ENCODE results near the gene EEF1AKMT1. TPM values are rescaled to one million over a fixed set of nuclear protein-coding genes. Genes with fewer than 3 reads are reported as not detected.

Gene EEF1AKMT1
- total RNA-seq, 1 experiment from 2014 or later = 16.5 TPM

DNA sequence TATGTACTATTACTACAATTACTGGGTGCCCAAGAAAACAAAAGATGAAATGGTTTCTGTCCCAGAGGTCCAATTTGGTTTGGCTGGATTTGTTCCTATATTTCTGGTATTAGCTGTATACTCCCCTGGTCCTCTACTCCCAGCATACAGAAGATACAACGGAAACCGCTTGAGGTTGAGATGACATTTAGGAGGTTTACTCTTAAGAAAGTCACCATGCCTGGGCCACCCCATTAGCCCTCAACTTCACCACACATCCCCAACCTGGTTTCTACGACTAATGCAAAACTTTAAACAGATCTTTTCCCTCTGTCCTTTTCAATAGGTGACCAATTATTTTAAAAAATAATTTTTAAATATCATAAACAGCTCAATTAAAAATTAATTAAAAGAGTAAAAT lies 46.0 kb upstream of the EEF1AKMT1 start:
- H3K4me3 Mint-ChIP-seq (ENCODE audit: unreplicated experiment) = no peak overlapping the region
- peaks cover 15% of the 10 kb centered on the region for H3K4me1 Mint-ChIP-seq (ENCODE audit: insufficient read depth, unreplicated experiment)
- intact Hi-C loops (cut with micrococcal nuclease) = loop anchor here (10.0 kb wide), 1 partner anchor 465 kb away; no protein-coding TSS in a partner anchor
- BruUV-seq (replicated peaks) = no TSS peak
- H3K27ac Mint-ChIP-seq (ENCODE audit: low read depth, unreplicated experiment) = no peak overlapping the region
- ChIA-PET POLR2A (no interaction called here), CTCF (interaction anchor here (3.3 kb wide), 1 partner anchor 8 kb away, joined by 33 read pairs; no protein-coding TSS in a partner anchor)
- H3K27me3 Mint-ChIP-seq (ENCODE audit: insufficient read depth, unreplicated experiment) = no peaks in the 10 kb centered on the region
- TF ChIP-seq, protein P1, sequence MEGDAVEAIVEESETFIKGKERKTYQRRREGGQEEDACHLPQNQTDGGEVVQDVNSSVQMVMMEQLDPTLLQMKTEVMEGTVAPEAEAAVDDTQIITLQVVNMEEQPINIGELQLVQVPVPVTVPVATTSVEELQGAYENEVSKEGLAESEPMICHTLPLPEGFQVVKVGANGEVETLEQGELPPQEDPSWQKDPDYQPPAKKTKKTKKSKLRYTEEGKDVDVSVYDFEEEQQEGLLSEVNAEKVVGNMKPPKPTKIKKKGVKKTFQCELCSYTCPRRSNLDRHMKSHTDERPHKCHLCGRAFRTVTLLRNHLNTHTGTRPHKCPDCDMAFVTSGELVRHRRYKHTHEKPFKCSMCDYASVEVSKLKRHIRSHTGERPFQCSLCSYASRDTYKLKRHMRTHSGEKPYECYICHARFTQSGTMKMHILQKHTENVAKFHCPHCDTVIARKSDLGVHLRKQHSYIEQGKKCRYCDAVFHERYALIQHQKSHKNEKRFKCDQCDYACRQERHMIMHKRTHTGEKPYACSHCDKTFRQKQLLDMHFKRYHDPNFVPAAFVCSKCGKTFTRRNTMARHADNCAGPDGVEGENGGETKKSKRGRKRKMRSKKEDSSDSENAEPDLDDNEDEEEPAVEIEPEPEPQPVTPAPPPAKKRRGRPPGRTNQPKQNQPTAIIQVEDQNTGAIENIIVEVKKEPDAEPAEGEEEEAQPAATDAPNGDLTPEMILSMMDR (IDR thresholded peaks at IDR 0.05; ENCODE audit: unreplicated experiment) = no peak
- no peaks in the 10 kb centered on the region for H3K9me3 Mint-ChIP-seq (ENCODE audit: unreplicated experiment)
- H3K36me3 Mint-ChIP-seq (ENCODE audit: insufficient read depth, unreplicated experiment) = peaks cover 31% of the 10 kb centered on the region
- DNase-seq (ENCODE audit: unreplicated experiment) = no peak

DNA sequence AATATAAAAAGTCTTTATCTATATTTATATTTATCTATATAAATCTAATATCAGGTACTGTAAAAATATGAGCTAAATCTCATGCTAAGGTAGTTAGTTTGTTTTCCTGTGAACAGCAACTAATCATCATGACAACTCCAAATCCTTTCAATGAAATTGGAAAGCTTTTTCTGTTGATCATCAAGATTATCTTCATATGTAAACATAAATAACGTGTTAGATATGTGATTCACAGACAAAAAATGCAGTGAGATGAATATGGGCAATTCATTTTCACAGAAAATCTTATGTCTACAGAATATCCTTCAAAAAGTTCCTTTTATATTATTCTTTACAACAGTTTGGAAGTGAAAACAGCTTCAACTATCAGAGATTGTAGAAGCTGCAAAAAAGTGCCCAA lies 41.7 kb upstream of the EEF1AKMT1 start:
- Mint-ChIP-seq H3K36me3 (ENCODE audit: insufficient read depth, unreplicated experiment) (peaks cover 21% of the 10 kb centered on the region), H3K4me3 (ENCODE audit: unreplicated experiment) (no peak overlapping the region), H3K9me3 (ENCODE audit: unreplicated experiment) (no peaks in the 10 kb centered on the region), H3K27me3 (ENCODE audit: insufficient read depth, unreplicated experiment) (no peaks in the 10 kb centered on the region), H3K4me1 (ENCODE audit: insufficient read depth, unreplicated experiment) (peaks cover 43% of the 10 kb centered on the region), H3K27ac (ENCODE audit: low read depth, unreplicated experiment) (peak overlapping the region; percentile 94)
- no TSS peak for BruUV-seq (replicated peaks)
- CTCF ChIA-PET = interaction anchor here (0.6 to 3.3 kb wide), 8 partner anchors 12 to 618 kb away, joined by 3 to 51 read pairs (median 4); no protein-coding TSS in a partner anchor
- intact Hi-C loops (cut with micrococcal nuclease) = loop anchor here (10.0 kb wide), 1 partner anchor 461 kb away; no protein-coding TSS in a partner anchor
- POLR2A ChIA-PET = interaction anchor here (0.6 to 3.1 kb wide), 11 partner anchors 10 to 100 kb away, joined by 3 to 22 read pairs (median 3); partner anchors contain the start of genes EEF1AKMT1 and XPO4
- TF ChIP-seq, protein P1 (IDR thresholded peaks at IDR 0.05; ENCODE audit: unreplicated experiment) = no peak
- DNase-seq (ENCODE audit: unreplicated experiment) = no peak

DNA sequence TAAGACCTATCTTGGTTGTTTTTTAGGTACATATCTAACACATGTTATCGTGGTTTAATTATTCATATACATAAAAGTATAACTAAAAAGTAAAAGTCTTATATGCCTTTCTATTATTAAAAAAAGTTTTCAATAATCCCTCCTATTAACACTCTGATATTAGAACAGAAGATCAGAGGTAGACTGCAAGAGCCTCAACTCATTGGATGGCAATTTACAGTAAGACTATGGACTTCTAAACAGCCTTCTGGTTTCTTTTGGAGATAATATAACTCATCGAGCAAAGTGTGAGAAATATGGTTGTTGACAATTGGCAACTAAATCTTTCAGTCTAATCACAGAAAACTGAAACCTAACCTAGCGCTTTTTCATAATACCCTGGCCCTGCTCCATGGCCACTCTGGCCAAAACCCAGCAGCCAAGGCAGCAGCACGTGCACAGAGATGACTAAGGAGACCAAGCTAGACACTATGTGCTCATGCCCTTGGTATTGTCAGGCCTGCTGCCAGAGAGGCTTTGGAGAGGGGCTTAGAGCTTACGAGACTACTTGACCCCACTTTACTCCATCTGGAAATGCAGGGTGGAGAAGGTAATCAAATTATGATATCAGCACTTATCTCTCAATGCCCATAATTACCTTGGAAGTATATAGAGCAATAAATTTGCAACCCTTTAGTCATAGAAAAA lies 40.6 kb upstream of the EEF1AKMT1 start:
- no peaks in the 10 kb centered on the region for H3K27me3 Mint-ChIP-seq (ENCODE audit: insufficient read depth, unreplicated experiment)
- peaks cover 43% of the 10 kb centered on the region for H3K4me1 Mint-ChIP-seq (ENCODE audit: insufficient read depth, unreplicated experiment)
- CTCF ChIA-PET = interaction anchor here (0.5 to 3.3 kb wide), 6 partner anchors 13 to 546 kb away, joined by 3 to 51 read pairs (median 5); no protein-coding TSS in a partner anchor
- intact Hi-C loops (cut with micrococcal nuclease) = loop anchor here (5.0 to 10.0 kb wide), 2 partner anchors 37 to 460 kb away; no protein-coding TSS in a partner anchor
- no peaks in the 10 kb centered on the region for H3K9me3 Mint-ChIP-seq (ENCODE audit: unreplicated experiment)
- BruUV-seq (replicated peaks) = no TSS peak
- POLR2A ChIA-PET = interaction anchor here (0.5 to 3.1 kb wide), 19 partner anchors 11 to 951 kb away, joined by 3 to 22 read pairs (median 3); partner anchors contain the start of genes EEF1AKMT1, XPO4 and ZMYM5
- TF ChIP-seq, protein P1 (IDR thresholded peaks at IDR 0.05; ENCODE audit: unreplicated experiment) = no peak
- DNase-seq (ENCODE audit: unreplicated experiment) = peak; percentile 96
- peaks cover 21% of the 10 kb centered on the region for H3K36me3 Mint-ChIP-seq (ENCODE audit: insufficient read depth, unreplicated experiment)
- H3K4me3 Mint-ChIP-seq (ENCODE audit: unreplicated experiment) = peak overlapping the region; percentile 65
- H3K27ac Mint-ChIP-seq (ENCODE audit: low read depth, unreplicated experiment) = peak overlapping the region; percentile 94

DNA sequence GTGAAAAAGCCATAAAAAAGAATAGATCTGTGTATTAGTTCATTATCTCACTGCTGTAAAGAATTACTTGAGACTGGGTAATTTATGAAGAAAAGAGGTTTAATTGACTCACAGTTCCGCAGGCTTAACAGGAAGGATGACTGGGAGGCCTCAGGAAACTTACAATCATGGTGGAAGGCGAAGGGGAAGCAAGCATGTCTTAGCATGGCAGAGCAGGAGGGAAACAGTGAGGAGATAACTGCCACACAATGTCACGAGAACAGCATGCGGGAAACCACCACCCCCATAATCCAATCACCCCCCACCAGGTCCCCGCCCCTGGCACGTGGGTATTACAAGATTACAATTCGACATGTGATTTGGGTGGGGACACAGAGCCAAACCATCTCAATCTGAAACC lies 39.1 kb upstream of the EEF1AKMT1 start:
- H3K36me3 Mint-ChIP-seq (ENCODE audit: insufficient read depth, unreplicated experiment) = peaks cover 25% of the 10 kb centered on the region
- no peak for DNase-seq (ENCODE audit: unreplicated experiment)
- peaks cover 43% of the 10 kb centered on the region for H3K4me1 Mint-ChIP-seq (ENCODE audit: insufficient read depth, unreplicated experiment)
- H3K4me3 Mint-ChIP-seq (ENCODE audit: unreplicated experiment) = peak overlapping the region; percentile 65
- CTCF ChIA-PET = no interaction called here
- POLR2A ChIA-PET = interaction anchor here (1.1 kb wide), 1 partner anchor 13 kb away, joined by 3 read pairs; no protein-coding TSS in a partner anchor
- intact Hi-C loops (cut with micrococcal nuclease) = loop anchor here (5.0 to 10.0 kb wide), 2 partner anchors 36 to 458 kb away; no protein-coding TSS in a partner anchor
- no peaks in the 10 kb centered on the region for H3K27me3 Mint-ChIP-seq (ENCODE audit: insufficient read depth, unreplicated experiment)
- no peaks in the 10 kb centered on the region for H3K9me3 Mint-ChIP-seq (ENCODE audit: unreplicated experiment)
- H3K27ac Mint-ChIP-seq (ENCODE audit: low read depth, unreplicated experiment) = peak overlapping the region; percentile 94
- BruUV-seq (replicated peaks) = no TSS peak
- TF ChIP-seq, protein P1 (IDR thresholded peaks at IDR 0.05; ENCODE audit: unreplicated experiment) = no peak

Measured in MCF 10A (cell line).